LNCaP clone FGC (cell line): ENCODE data around the gene LMOD1.

Source experiments
- DNase-seq: peaks from one replicate; pipeline ENCODE4 v3.0.0-alpha.2; 2011; ENCODE audit warnings: low read depth
- H3K4me3 ChIP-seq: 2 replicates; pipeline ENCODE4 v1.5.1; 2011; ENCODE audit warnings: mild to moderate bottlenecking, low read depth, low read length, control low read depth
- TF ChIP-seq, protein P1 (sequence below): IDR thresholded peaks from 2 replicates; pipeline ENCODE4 v1.5.1; 2012; ENCODE audit warnings: mild to moderate bottlenecking; ENCODE audit not compliant: control insufficient read depth, insufficient read depth; ENCODE audit errors: extremely low read depth

LMOD1 gene

DNA sequence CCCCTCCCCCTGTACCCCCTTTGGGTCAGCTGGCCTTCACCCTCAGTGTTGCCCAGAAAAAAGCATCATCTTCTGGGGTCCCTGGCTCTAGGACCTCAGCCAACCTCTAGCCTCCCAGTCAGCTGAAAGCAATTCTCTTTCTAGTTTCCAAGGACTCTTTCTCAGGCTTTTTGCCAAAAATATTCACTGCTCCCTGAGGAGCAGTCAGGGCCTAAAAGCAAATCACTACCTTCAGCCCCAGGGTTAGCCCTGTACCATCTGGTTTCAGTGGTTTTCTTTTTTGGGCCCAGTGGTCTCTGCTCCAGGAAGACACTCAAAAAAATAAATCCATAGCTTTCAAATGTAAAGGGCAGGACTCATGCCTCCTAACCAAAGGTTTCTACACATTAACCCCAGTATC lies 3.1 kb upstream of the LMOD1 start:
- no peak overlapping the region for H3K4me3 ChIP-seq
- DNase-seq = no peak
- TF ChIP-seq, protein P1, sequence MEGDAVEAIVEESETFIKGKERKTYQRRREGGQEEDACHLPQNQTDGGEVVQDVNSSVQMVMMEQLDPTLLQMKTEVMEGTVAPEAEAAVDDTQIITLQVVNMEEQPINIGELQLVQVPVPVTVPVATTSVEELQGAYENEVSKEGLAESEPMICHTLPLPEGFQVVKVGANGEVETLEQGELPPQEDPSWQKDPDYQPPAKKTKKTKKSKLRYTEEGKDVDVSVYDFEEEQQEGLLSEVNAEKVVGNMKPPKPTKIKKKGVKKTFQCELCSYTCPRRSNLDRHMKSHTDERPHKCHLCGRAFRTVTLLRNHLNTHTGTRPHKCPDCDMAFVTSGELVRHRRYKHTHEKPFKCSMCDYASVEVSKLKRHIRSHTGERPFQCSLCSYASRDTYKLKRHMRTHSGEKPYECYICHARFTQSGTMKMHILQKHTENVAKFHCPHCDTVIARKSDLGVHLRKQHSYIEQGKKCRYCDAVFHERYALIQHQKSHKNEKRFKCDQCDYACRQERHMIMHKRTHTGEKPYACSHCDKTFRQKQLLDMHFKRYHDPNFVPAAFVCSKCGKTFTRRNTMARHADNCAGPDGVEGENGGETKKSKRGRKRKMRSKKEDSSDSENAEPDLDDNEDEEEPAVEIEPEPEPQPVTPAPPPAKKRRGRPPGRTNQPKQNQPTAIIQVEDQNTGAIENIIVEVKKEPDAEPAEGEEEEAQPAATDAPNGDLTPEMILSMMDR = no peak

DNA sequence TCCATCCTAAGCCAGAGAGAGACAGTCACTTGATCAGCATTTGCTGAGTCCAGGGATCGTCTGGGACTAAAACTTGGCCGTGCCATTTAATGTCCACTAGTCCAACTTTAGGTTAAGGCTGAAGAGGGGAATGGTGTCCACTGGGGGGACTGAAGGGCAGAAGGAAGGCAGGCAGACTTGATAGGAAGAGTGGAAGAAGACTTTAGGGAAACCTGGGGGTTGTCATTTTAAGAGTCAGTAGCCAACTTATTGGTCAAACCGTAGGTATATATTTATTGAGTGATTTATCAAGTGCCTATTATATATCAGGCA lies 1.3 kb upstream of the LMOD1 start:
- TF ChIP-seq, protein P1 = no peak
- no peak for DNase-seq
- no peak overlapping the region for H3K4me3 ChIP-seq

DNA sequence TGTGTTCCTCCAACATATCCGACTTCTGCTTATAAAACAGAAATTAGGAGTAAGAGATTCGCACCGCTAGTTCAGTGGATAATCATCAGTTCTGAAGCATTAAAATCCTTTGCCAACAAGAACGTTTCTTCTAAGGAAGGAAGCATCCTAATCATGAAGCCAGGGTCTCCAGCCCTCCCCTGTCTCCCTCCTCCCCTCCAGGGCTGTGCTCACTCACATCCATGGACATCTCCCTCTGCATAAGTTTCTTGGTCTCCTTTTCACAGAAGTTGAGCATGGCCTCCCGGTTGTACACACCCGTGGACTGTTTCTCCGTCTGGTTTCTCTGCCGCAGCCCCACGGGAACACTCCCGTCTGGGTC lies 505 bp downstream of the LMOD1 start:
- H3K4me3 ChIP-seq = no peak overlapping the region
- DNase-seq = no peak
- TF ChIP-seq, protein P1 = no peak

- TF ChIP-seq, protein P1 = peak; percentile 35
- DNase-seq = no peak
- H3K4me3 ChIP-seq = no peak overlapping the region
Observed at GRCh38 chr1:201945157-201945556, 1.2 kb downstream of the LMOD1 start.

- no peak for DNase-seq
- TF ChIP-seq, protein P1 = no peak
- no peak overlapping the region for H3K4me3 ChIP-seq
Observed at GRCh38 chr1:201944639-201945038, 1.7 kb downstream of the LMOD1 start.

DNA sequence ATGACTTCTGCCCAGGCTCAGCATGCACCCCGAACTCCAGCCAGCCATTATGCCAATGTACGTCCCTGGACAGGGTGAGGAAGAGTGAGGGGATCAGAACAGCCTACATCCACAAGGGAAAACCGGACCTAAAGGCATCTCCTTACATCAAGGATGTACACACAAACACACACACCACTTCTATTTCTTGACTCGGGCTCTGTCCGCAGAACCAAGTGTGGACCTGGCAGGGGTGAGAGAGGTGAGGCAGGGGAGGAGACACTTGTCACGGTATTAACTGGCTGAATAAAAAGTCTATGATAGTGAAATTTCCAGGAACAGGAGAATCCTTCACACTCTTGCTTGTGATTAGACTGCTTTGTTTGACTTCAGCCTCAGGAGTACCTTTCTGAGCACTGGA lies 2.3 kb downstream of the LMOD1 start:
- no peak for DNase-seq
- TF ChIP-seq, protein P1 = no peak
- no peak overlapping the region for H3K4me3 ChIP-seq

DNA sequence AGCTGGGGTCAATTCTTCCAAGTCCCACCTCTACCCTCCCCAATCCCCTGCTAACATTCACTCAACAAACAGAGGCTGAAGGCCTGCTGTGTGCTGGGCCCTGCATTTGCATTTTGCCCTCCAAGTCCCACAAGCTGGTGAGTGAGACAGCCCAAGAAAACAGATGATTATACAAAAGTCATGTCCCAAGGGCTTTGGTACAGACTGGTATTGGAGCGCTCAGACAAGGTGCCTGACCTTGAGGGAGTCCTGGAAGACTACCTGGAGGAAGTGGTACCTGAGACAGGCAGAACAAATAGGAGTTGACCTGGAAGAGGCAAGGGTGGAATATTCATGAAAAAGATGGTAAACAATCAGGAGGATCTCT lies 4.2 kb downstream of the LMOD1 start:
- H3K4me3 ChIP-seq = no peak overlapping the region
- TF ChIP-seq, protein P1 = no peak
- DNase-seq = no peak
